Measurements from ENCODE around the gene RAB2B.

- TF ChIP-seq, protein P1, sequence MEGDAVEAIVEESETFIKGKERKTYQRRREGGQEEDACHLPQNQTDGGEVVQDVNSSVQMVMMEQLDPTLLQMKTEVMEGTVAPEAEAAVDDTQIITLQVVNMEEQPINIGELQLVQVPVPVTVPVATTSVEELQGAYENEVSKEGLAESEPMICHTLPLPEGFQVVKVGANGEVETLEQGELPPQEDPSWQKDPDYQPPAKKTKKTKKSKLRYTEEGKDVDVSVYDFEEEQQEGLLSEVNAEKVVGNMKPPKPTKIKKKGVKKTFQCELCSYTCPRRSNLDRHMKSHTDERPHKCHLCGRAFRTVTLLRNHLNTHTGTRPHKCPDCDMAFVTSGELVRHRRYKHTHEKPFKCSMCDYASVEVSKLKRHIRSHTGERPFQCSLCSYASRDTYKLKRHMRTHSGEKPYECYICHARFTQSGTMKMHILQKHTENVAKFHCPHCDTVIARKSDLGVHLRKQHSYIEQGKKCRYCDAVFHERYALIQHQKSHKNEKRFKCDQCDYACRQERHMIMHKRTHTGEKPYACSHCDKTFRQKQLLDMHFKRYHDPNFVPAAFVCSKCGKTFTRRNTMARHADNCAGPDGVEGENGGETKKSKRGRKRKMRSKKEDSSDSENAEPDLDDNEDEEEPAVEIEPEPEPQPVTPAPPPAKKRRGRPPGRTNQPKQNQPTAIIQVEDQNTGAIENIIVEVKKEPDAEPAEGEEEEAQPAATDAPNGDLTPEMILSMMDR (conservative IDR thresholded peaks at IDR 0.05 in 1 of 2, IDR thresholded peaks at IDR 0.05 in 1 of 2; ENCODE audit: low read depth in 1 of 2, low read length in 2 of 2), result no peak
- no peak for TF ChIP-seq EZH2 (IDR thresholded peaks at IDR 0.05; ENCODE audit: low read length, missing control alignments)
Measured at GRCh38 chr14:21518725-21519124, 42.0 kb upstream of the RAB2B start.

Data from fibroblast of lung (primary cell).